GM12864 (cell line): ENCODE data around the gene STK38.
A peak's percentile ranks its signal among the peaks of the same experiment; 100 is the strongest.

Source experiments
- DNase-seq: peaks from one replicate; pipeline ENCODE4 v3.0.0-alpha.2; 2011; ENCODE audit warnings: low read depth
- H3K4me3 ChIP-seq: 2 replicates; pipeline ENCODE4 v1.5.1; 2011; ENCODE audit warnings: mild to moderate bottlenecking, low read depth, low read length, control low read depth
- TF ChIP-seq, protein P1 (sequence below): IDR thresholded peaks from 2 replicates; pipeline ENCODE4 v1.5.1; 2011; ENCODE audit warnings: low read depth, mild to moderate bottlenecking, moderate library complexity, low read length, control low read depth, inconsistent platforms; ENCODE audit errors: missing control alignments

STK38 gene

DNA sequence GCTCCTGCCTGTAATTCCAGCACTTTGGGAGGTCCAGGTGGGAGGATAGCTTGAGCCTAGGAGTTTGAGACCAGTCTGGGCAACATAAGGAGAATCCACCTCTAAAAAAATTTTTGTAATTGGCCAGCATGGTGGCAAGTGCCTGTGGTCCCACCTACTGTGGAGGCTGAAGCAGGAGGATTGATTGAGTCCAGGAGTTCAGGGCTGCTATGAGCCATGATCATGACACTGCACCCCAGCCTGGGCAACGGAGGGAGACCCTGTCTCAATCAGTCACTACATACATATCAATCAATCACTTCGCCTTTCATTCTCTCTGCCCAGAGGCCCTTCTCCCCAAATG lies 1.1 kb upstream of the STK38 start:
- H3K4me3 ChIP-seq: no peak overlapping the region
- DNase-seq: no peak
- TF ChIP-seq, protein P1, sequence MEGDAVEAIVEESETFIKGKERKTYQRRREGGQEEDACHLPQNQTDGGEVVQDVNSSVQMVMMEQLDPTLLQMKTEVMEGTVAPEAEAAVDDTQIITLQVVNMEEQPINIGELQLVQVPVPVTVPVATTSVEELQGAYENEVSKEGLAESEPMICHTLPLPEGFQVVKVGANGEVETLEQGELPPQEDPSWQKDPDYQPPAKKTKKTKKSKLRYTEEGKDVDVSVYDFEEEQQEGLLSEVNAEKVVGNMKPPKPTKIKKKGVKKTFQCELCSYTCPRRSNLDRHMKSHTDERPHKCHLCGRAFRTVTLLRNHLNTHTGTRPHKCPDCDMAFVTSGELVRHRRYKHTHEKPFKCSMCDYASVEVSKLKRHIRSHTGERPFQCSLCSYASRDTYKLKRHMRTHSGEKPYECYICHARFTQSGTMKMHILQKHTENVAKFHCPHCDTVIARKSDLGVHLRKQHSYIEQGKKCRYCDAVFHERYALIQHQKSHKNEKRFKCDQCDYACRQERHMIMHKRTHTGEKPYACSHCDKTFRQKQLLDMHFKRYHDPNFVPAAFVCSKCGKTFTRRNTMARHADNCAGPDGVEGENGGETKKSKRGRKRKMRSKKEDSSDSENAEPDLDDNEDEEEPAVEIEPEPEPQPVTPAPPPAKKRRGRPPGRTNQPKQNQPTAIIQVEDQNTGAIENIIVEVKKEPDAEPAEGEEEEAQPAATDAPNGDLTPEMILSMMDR: no peak

DNA sequence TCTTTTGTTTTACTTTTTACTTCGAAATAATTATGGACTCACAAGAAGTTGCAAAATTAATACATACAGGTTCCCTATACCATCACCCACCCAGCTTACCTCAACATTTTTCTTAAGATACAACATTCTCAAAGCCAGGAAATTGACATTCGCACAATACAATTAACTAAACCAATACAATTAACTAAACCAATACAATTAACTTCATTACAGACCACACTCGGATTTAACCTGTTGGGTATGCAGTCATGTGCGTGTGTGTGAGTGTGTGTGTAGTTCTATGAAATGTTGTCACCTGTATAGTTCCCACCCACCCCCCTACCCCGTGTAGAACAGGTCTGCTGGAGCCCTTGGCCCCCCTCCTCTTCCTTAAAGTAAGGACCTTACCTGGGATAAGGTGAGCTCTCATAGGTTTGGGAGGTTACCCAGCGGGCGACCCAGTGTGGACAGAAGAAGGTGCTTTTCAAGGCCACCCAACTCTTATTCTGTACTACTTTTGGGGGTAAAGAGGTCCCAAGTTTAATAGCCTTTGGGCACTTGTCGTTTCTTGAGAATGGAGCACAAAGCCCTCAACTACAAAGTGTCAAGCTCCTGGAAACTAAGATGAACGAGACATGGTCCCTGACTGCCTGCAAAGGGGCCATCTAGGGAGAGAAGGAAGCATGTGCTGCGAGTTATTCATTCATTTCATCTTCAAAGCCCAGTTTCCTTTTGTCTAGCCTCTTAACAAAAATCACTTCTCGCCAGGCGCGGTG lies 544 bp upstream of the STK38 start:
- DNase-seq: no peak
- TF ChIP-seq, protein P1: no peak
- H3K4me3 ChIP-seq: peak overlapping the region; percentile 88; the same call in 1 of the 2 replicates

DNA sequence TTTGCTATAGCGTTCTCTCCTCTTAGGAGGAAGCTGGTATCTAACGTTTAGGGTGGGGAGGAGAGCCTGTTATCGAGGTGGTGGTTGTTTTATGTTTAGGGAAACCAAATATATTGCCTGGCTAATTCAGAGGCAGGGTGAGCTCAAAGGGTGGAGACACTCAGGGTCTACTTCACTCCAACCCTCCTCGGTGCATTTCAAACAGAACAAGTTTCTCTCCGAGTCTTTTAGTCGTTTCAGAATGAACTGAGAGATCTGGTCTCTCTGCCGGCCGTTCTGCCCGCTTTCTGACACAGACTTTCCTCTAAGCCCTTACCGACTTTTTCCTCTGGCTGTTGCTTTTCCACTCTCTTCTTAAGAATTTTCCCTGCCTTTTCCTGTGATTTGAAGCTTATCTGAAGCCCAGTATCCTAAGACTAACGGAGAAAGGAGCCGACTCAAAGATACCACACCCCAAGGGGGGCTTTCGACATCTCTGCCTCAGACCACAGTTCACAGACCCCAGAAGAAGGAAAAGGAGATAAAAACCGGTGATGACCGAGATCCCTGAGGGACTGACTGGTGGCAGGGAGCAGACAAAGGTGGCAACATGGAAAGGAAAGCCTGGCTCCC lies 865 bp downstream of the STK38 start:
- DNase-seq: no peak
- TF ChIP-seq, protein P1: no peak
- peak overlapping the region; percentile 88 for H3K4me3 ChIP-seq

DNA sequence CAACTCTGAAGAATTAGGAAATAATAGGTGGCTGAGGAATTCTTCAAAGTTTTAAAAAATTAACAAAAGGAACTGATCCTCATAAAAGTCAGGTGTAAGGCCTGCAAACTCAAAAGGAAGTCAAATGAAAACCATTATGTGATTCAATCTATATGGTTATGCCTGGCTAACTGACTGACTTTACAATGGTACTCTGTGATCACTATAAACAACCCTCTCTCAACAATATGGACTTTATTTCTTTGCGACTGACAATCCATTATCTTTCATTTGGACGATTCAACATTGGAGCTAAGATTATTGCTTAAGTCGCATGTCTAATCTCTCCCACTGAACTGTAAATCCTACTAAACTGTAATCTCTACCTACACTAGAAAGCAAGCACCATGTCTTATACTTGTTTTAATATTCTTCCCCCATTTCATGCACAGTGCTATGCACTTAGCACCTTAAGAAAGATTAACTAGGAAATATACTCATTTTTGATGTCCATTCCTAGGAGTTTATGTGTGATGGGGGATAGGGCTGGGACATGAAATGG lies 1.4 kb downstream of the STK38 start:
- TF ChIP-seq, protein P1: no peak
- peak overlapping the region; percentile 88 for H3K4me3 ChIP-seq
- DNase-seq: no peak

DNA sequence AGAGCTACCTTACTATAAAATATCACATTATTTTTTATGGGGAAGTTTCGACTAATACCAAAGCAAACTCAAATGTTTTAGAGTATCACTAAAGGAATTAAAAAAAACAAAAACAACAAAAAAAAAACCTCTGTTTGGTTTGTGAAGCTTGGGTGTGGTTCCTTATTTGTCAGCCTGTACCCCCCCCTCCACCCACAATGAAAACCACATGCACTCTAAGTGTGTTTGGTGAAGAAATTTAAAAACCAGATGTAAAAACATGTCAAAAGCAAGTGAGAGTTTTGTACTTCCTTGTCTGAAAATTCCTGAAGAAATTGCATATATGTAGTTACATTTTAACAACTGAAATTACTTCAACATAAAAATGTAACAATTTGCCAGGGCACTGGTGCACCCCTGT lies 3.1 kb downstream of the STK38 start:
- no peak for DNase-seq

DNA sequence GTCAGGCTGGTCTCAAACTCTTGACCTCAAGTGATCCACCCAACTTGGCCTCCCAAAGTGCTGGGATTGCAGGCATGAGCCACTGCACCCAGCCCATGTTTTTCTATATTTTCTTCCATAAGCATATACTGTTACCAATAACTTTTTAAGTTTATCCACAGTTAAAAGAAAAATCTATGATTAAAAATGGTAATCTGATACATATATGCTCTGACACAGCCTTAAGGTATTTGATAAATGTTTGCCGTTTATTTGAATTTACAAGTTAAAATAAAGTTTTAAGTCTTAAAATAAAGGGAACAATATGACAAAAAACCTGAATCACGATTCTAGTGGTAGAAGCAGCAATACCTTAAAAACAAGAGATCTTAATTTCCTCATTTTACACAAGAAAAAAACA lies 5.2 kb downstream of the STK38 start:
- DNase-seq: no peak
- TF ChIP-seq, protein P1: no peak
- H3K4me3 ChIP-seq: no peak overlapping the region

More for the DNA sequence above, 3.1 kb downstream of the STK38 start:
- TF ChIP-seq, protein P1: no peak
- H3K4me3 ChIP-seq: no peak overlapping the region
